Neural progenitor cell (in vitro differentiated cells): ENCODE measurements around the gene MYLK.

Source experiments
- CTCF ChIP-seq: fragments of 200-600 bp; sonication (generic); IDR thresholded peaks from 2 replicates; pipeline ENCODE4 v1.5.1; 2017; ENCODE audit warnings: antibody characterized with exemption, mild to moderate bottlenecking
- EZH2 ChIP-seq: fragments of 200-600 bp; sonication (generic); IDR thresholded peaks from 2 replicates; pipeline ENCODE4 v1.6.1; 2017; ENCODE audit warnings: antibody characterized with exemption, mild to moderate bottlenecking, moderate library complexity

DNA sequence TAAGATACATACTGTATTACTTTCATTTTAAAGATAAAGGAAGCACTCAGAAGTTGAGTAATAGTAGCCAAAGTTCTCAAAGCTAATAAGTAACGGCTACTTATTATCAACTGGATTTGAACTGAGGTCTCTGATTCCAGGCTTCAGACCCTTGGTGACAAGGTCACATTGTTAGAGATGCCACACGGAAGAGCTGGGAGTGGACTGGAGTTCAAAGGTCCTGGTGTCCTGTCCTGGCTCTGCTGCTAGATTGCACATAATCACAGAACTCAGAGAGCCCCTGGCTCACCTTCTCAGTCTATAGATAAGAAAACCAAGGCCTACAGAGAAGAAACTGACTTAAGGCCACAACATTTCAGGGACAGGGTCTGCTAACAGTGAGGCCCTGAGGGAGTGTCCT lies 75.3 kb downstream of the MYLK start:
- TF ChIP-seq EZH2 (no peak), CTCF (no peak)
